Endothelial cell of umbilical vein (primary cell): ENCODE results near the gene MYO18A. TPM values are rescaled to one million over a fixed set of nuclear protein-coding genes. Genes with fewer than 3 reads are reported as not detected.

ENCODE experiments used
- BruUV-seq: library from RNA; stranded (reverse); fragments of 400-500 nt; replicated peaks from 2 replicates; lab custom pipeline; 2021; lab: Mats Ljungman, UMichigan
- CTCF ChIA-PET: fragments of 300-600, 350-600 bp; sonication (Branson Sonifier 250); formaldehyde crosslinking; loops from one replicate; lab custom pipeline; 2021; ENCODE audit warnings: antibody characterized with exemption, inconsistent platforms; lab: Charles Lee
- POLR2A ChIA-PET: fragments of 300-600, 350-600 bp; sonication (Branson Sonifier 250); formaldehyde crosslinking; loops from one replicate; lab custom pipeline; 2021; ENCODE audit warnings: antibody characterized with exemption, inconsistent platforms; lab: Charles Lee
- DNase-seq: peaks from one replicate; pipeline ENCODE4 v3.0.0-alpha.2; 2011; ENCODE audit warnings: low read depth, low spot score
- FAIRE-seq: peaks from 2 replicates; lab custom pipeline; 2011; peaks lifted over from hg19 to GRCh38; lab: Jason Lieb, UNC
- H2AFZ ChIP-seq: 2 replicates; pipeline ENCODE4 v1.6.0; 2012; ENCODE audit warnings: low read depth, low read length, control low read depth, inconsistent platforms
- H3K27ac ChIP-seq: 2 replicates; pipeline ENCODE4 v1.5.1; 2011; ENCODE audit warnings: low read depth, mild to moderate bottlenecking, control low read depth, low read length, moderate library complexity; ENCODE audit not compliant: insufficient read depth
- H3K27me3 ChIP-seq, 2 experiments: 2 replicates each; pipeline versions ENCODE4 v1.6.0 to v1.6.1; 2011; ENCODE audit warnings: low read length in 2 of 2, mixed read lengths in 1 of 2; ENCODE audit not compliant: control insufficient read depth in 2 of 2, insufficient read depth in 2 of 2
- H3K36me3 ChIP-seq, 2 experiments: 2 replicates in 1 of 2; 3 replicates in 1 of 2; pipeline ENCODE4 v1.5.1; 2011; ENCODE audit warnings: low read length in 2 of 2, mild to moderate bottlenecking in 1 of 2, moderate library complexity in 1 of 2; ENCODE audit not compliant: control insufficient read depth in 2 of 2, insufficient read depth in 2 of 2; ENCODE audit errors: extremely low read depth in 1 of 2
- H3K4me1 ChIP-seq: 3 replicates; pipeline ENCODE4 v1.5.1; 2011; ENCODE audit warnings: mild to moderate bottlenecking, low read length; ENCODE audit not compliant: control insufficient read depth, insufficient read depth; ENCODE audit errors: extremely low read depth
- H3K4me2 ChIP-seq: 2 replicates; pipeline ENCODE4 v1.6.1; 2011; ENCODE audit warnings: low read length, control low read depth, mixed read lengths; ENCODE audit not compliant: insufficient read depth
- H3K4me3 ChIP-seq, 3 experiments: fragments of 200-600 bp in 1 of 3; sonication (generic), shearing (Covaris generic) in 1 of 3; replicated peaks in 1 of 3; 2 replicates each; pipeline ENCODE4 v1.5.1; 2011 to 2016; ENCODE audit warnings: control low read depth in 3 of 3, low read length in 3 of 3, mild to moderate bottlenecking in 2 of 3, inconsistent platforms in 1 of 3, low read depth in 1 of 3, moderate library complexity in 1 of 3; ENCODE audit not compliant: insufficient read depth in 1 of 3
- H3K79me2 ChIP-seq: 2 replicates; pipeline ENCODE4 v1.6.0; 2012; ENCODE audit warnings: low read length, inconsistent platforms; ENCODE audit not compliant: control insufficient read depth, insufficient read depth
- H3K9ac ChIP-seq: replicated peaks from 2 replicates; pipeline ENCODE3; 2011; ENCODE audit warnings: low read length, control low read depth; ENCODE audit not compliant: insufficient read depth; ENCODE audit errors: extremely low read depth
- H3K9me1 ChIP-seq: replicated peaks from 3 replicates; pipeline ENCODE4 v1.6.0; 2011; ENCODE audit warnings: mild to moderate bottlenecking, low read length; ENCODE audit not compliant: control insufficient read depth, insufficient read depth; ENCODE audit errors: extremely low read depth
- H3K9me3 ChIP-seq: replicated peaks from 2 replicates; pipeline ENCODE4 v1.5.1; 2012; ENCODE audit warnings: low read length, inconsistent platforms; ENCODE audit not compliant: control insufficient read depth, insufficient read depth
- H4K20me1 ChIP-seq: replicated peaks from 2 replicates; pipeline ENCODE3; 2011; ENCODE audit warnings: mild to moderate bottlenecking, low read length; ENCODE audit not compliant: control insufficient read depth, insufficient read depth; ENCODE audit errors: extremely low read depth
- CTCF ChIP-seq, 2 donors: IDR thresholded peaks; 1 replicate in 1 of 2; 2 replicates in 1 of 2; pipeline ENCODE4 v1.5.1; 2011; ENCODE audit warnings: low read length in 2 of 2, mild to moderate bottlenecking in 2 of 2, moderate library complexity in 2 of 2, control low read depth in 1 of 2, inconsistent platforms in 1 of 2, low read depth in 1 of 2; ENCODE audit not compliant: insufficient read depth in 1 of 2; ENCODE audit errors: extremely low read depth in 1 of 2
- EZH2 ChIP-seq: IDR thresholded peaks from 2 replicates; pipeline ENCODE4 v1.6.1; 2012; ENCODE audit warnings: borderline replicate concordance, low read depth, mild to moderate bottlenecking, moderate library complexity, low read length, inconsistent platforms; ENCODE audit not compliant: severe bottlenecking
- FOS ChIP-seq: IDR thresholded peaks from 2 replicates; pipeline ENCODE4 v1.6.1; 2011; ENCODE audit warnings: mild to moderate bottlenecking, low read length, moderate library complexity, borderline replicate concordance; ENCODE audit not compliant: insufficient read depth
- GATA2 ChIP-seq: IDR thresholded peaks from 2 replicates; pipeline ENCODE4 v1.7.0; 2011; ENCODE audit warnings: low read depth, mild to moderate bottlenecking, moderate library complexity, mixed read lengths, low read length; ENCODE audit not compliant: insufficient read length, insufficient read depth
- JUN ChIP-seq: IDR thresholded peaks from 2 replicates; pipeline ENCODE4 v1.6.1; 2011; ENCODE audit warnings: borderline replicate concordance, low read depth; ENCODE audit not compliant: insufficient read length, insufficient read depth
- MAX ChIP-seq: IDR thresholded peaks from 2 replicates; pipeline ENCODE4 v1.6.1; 2011; ENCODE audit not compliant: insufficient read depth, insufficient read length
- MYC ChIP-seq: IDR thresholded peaks from one replicate; pipeline ENCODE4 v1.6.1; 2011; ENCODE audit warnings: mild to moderate bottlenecking, low read depth, low read length
- POLR2A ChIP-seq: IDR thresholded peaks from 2 replicates; pipeline ENCODE4 v1.6.1; 2012; ENCODE audit warnings: low read depth, mild to moderate bottlenecking, control low read depth, low read length
- POLR2AphosphoS5 ChIP-seq: IDR thresholded peaks from 2 replicates; pipeline ENCODE4 v1.6.1; 2012; ENCODE audit warnings: low read depth, mild to moderate bottlenecking, control low read depth, low read length, moderate library complexity; ENCODE audit not compliant: insufficient read depth
- dilution Hi-C: fragments of 300-500 bp; cut with MboI; formaldehyde crosslinking; loops from one replicate; pipeline ENCODE4 v1.15.0; 2019; ENCODE audit warnings: low sequenced_read_pairs; ENCODE audit not compliant: extremely low pct_ligation_motif_present
- intact Hi-C: fragments of 100-400 bp; cut with micrococcal nuclease; formaldehyde crosslinking; loops from one replicate; pipeline ENCODE4 v1.10.0; 2022
- polyA plus RNA-seq, 4 experiments: library from polyadenylated mRNA; depleted of rRNA in 3 of 4; stranded (reverse) in 3 of 4; unstranded in 1 of 4; fragments of >200 nt; gene quantifications; 2 replicates each; pipeline versions ENCODE4 v1.2.1 to v1.2.3, GENCODE V29; 2011 to 2012; ENCODE audit warnings: missing spikeins in 1 of 4
- total RNA-seq: library from RNA; stranded (reverse); gene quantifications from 2 replicates; pipeline ENCODE4 v1.2.3, GENCODE V29; 2021

The MYO18A gene
- total and polyA plus RNA-seq, 2 donors (not counting 3 experiments of a cell fraction or from before 2014, with no cell fraction given) = 3.9 to 28.3 TPM

GRCh38 chr17:29170682-29171081 is 9.5 kb downstream of the MYO18A start:
- BruUV-seq = no TSS peak
- Histone ChIP-seq H3K36me3 (peaks cover 0 to 7% of the 10 kb centered on the region in 2 experiments), H3K9me1 (no peaks in the 10 kb centered on the region), H3K4me1 (no peaks in the 10 kb centered on the region), H3K9ac (no peak overlapping the region), H3K27ac (no peak overlapping the region), H2AFZ (no peak overlapping the region), H3K79me2 (no peaks in the 10 kb centered on the region), H3K4me3 (no peak overlapping the region), H3K9me3 (no peaks in the 10 kb centered on the region), H3K27me3 (no peaks in the 10 kb centered on the region), H4K20me1 (no peaks in the 10 kb centered on the region), H3K4me2 (no peak overlapping the region)
- ChIA-PET POLR2A (no interaction called here), CTCF (interaction anchor here (1.1 to 7.7 kb wide), 2 partner anchors 9 to 22 kb away, joined by 3 to 39 read pairs; partner anchors contain the start of gene MYO18A)
- dilution Hi-C loops = no loop called here
- intact Hi-C loops = no loop called here
- DNase-seq = no peak
- no peak for FAIRE-seq
- no peak for TF ChIP-seq POLR2AphosphoS5
- no peak for TF ChIP-seq JUN
- TF ChIP-seq POLR2A = no peak

GRCh38 chr17:29169806-29170591 is 10.2 kb downstream of the MYO18A start:
- Histone ChIP-seq H2AFZ (no peak overlapping the region), H3K9me1 (no peaks in the 10 kb centered on the region), H3K4me1 (no peaks in the 10 kb centered on the region), H3K36me3 (peaks cover 0 to 7% of the 10 kb centered on the region in 2 experiments), H4K20me1 (no peaks in the 10 kb centered on the region), H3K9me3 (no peaks in the 10 kb centered on the region), H3K27ac (no peak overlapping the region), H3K27me3 (no peaks in the 10 kb centered on the region), H3K4me2 (no peak overlapping the region), H3K9ac (no peak overlapping the region), H3K4me3 (no peak overlapping the region), H3K79me2 (no peaks in the 10 kb centered on the region)
- TF ChIP-seq POLR2AphosphoS5 (no peak), JUN (no peak), EZH2 (no peak), MYC (no peak), POLR2A (no peak), MAX (no peak), CTCF (IDR thresholded peaks at IDR 0.05; ENCODE audit: extremely low read depth in 1 of 2, insufficient read depth in 1 of 2, low read depth in 1 of 2, low read length in 2 of 2) (no peak), FOS (no peak), GATA2 (no peak)
- no peak for DNase-seq
- dilution Hi-C loops (no loop called here), intact Hi-C loops (no loop called here)
- ChIA-PET CTCF (interaction anchor here (1.1 to 7.7 kb wide), 2 partner anchors 10 to 21 kb away, joined by 3 to 39 read pairs; partner anchors contain the start of gene MYO18A), POLR2A (no interaction called here)
- no TSS peak for BruUV-seq
- FAIRE-seq = no peak
